Ishikawa (cell line): ENCODE results near the gene ATL1.

ENCODE experiments used
- CEBPB ChIP-seq: IDR thresholded peaks from 2 replicates; pipeline ENCODE4 v1.6.1; 2012
- CREB1 ChIP-seq: IDR thresholded peaks from 2 replicates; pipeline ENCODE4 v1.6.1; 2012; ENCODE audit warnings: low read depth
- EGR1 ChIP-seq: IDR thresholded peaks from 2 replicates; pipeline ENCODE4 v1.6.1; 2012
- EP300 ChIP-seq: IDR thresholded peaks from 2 replicates; pipeline ENCODE4 v1.6.1; 2012; ENCODE audit warnings: borderline replicate concordance
- FOXM1 ChIP-seq: IDR thresholded peaks from 2 replicates; pipeline ENCODE4 v1.6.1; 2012; ENCODE audit warnings: low read depth, borderline replicate concordance
- MAX ChIP-seq: IDR thresholded peaks from 2 replicates; pipeline ENCODE4 v1.6.1; 2012
- NFIC ChIP-seq: IDR thresholded peaks from 2 replicates; pipeline ENCODE4 v1.6.1; 2012
- RAD21 ChIP-seq: IDR thresholded peaks from 2 replicates; pipeline ENCODE4 v1.6.1; 2012; ENCODE audit warnings: low read depth
- REST ChIP-seq: IDR thresholded peaks from 2 replicates; pipeline ENCODE4 v1.6.1; 2012; ENCODE audit warnings: low read depth, mild to moderate bottlenecking
- TAF1 ChIP-seq: IDR thresholded peaks from 2 replicates; pipeline ENCODE4 v1.6.1; 2012; ENCODE audit warnings: low read depth, mild to moderate bottlenecking
- TCF12 ChIP-seq: IDR thresholded peaks from 2 replicates; pipeline ENCODE4 v1.6.1; 2012; ENCODE audit warnings: low read depth
- TEAD4 ChIP-seq: IDR thresholded peaks from 2 replicates; pipeline ENCODE4 v1.6.1; 2012
- USF1 ChIP-seq: IDR thresholded peaks from 2 replicates; pipeline ENCODE4 v1.6.1; 2012
- YY1 ChIP-seq: IDR thresholded peaks from 2 replicates; pipeline ENCODE4 v1.6.1; 2012; ENCODE audit warnings: low read depth
- ZBTB7A ChIP-seq: IDR thresholded peaks from 2 replicates; pipeline ENCODE4 v1.6.1; 2012; ENCODE audit warnings: low read depth

ATL1 gene

GRCh38 chr14:50524731-50525515, 35.0 kb upstream of the ATL1 start:
- TF ChIP-seq CREB1: no peak
- no peak for TF ChIP-seq NFIC
- no peak for TF ChIP-seq TAF1
- no peak for TF ChIP-seq CEBPB
- TF ChIP-seq EGR1: no peak
- TF ChIP-seq TEAD4: no peak
- no peak for TF ChIP-seq ZBTB7A
- no peak for TF ChIP-seq REST
- TF ChIP-seq FOXM1: no peak
- no peak for TF ChIP-seq USF1
- no peak for TF ChIP-seq YY1
- TF ChIP-seq RAD21: no peak
- no peak for TF ChIP-seq TCF12
- TF ChIP-seq MAX: no peak
- TF ChIP-seq EP300: no peak

GRCh38 chr14:50528000-50528399, 31.9 kb upstream of the ATL1 start:
- no peak for TF ChIP-seq TAF1
- TF ChIP-seq NFIC: no peak
- no peak for TF ChIP-seq TEAD4
- no peak for TF ChIP-seq EGR1
- no peak for TF ChIP-seq USF1
- no peak for TF ChIP-seq TCF12
- no peak for TF ChIP-seq EP300
- TF ChIP-seq CREB1: no peak
- TF ChIP-seq FOXM1: no peak

- TF ChIP-seq USF1 (no peak), YY1 (no peak), ZBTB7A (no peak), TAF1 (no peak), TEAD4 (no peak), EGR1 (no peak), CREB1 (no peak), REST (no peak), RAD21 (no peak), EP300 (no peak), NFIC (no peak), MAX (no peak), CEBPB (no peak), FOXM1 (no peak), TCF12 (no peak)
Measured at GRCh38 chr14:50529288-50530179, 30.4 kb upstream of the ATL1 start.

- TF ChIP-seq REST (no peak), CREB1 (no peak), ZBTB7A (no peak), TAF1 (no peak), NFIC (no peak), YY1 (no peak), MAX (no peak), RAD21 (no peak), FOXM1 (no peak), CEBPB (no peak), EP300 (no peak), EGR1 (no peak)
Measured at GRCh38 chr14:50530358-50530757, 29.6 kb upstream of the ATL1 start.
